GM10248 (cell line): ENCODE measurements around the gene FAM47E.

Source experiments
- CTCF ChIA-PET: fragments of 300-600 bp; sonication (Branson Sonifier 250); formaldehyde crosslinking; extraction: SDS; loops from one replicate; lab custom pipeline; 2021; ENCODE audit warnings: antibody characterized with exemption; lab: Yijun Ruan, JAX
- POLR2A ChIA-PET: fragments of 350-650 bp; sonication (Branson Sonifier 250); formaldehyde crosslinking; extraction: SDS; loops from one replicate; lab custom pipeline; 2020; ENCODE audit warnings: antibody characterized with exemption; lab: Yijun Ruan, JAX
- DNase-seq: peaks from one replicate; pipeline ENCODE4 v3.0.0; 2012; ENCODE audit errors: extremely low spot score
- TF ChIP-seq, protein P1 (sequence below): IDR thresholded peaks from 2 replicates; pipeline ENCODE4 v1.5.1; 2012; ENCODE audit warnings: mild to moderate bottlenecking, low read depth; ENCODE audit errors: extremely low read depth, missing control alignments, control extremely low read depth

Gene FAM47E, protein sequence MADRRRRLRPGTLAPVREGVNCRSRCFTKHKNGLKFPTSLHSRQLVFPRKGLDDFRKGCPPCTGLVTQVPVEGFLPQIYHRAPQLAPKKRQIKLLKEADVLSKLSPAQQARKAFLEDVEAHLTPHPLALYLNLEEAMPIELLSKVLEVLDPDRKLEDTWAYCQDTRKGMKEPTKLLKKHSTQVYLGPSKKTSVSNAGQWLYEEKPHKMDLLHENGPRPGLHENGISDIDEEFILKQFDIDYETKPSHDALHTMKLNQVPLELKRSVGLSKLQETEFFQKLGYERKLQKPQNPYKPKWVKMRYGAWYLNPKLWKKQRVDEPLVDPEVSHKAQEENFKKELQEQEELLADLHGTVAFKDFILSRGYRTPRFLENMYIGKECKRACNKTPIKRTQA

DNA sequence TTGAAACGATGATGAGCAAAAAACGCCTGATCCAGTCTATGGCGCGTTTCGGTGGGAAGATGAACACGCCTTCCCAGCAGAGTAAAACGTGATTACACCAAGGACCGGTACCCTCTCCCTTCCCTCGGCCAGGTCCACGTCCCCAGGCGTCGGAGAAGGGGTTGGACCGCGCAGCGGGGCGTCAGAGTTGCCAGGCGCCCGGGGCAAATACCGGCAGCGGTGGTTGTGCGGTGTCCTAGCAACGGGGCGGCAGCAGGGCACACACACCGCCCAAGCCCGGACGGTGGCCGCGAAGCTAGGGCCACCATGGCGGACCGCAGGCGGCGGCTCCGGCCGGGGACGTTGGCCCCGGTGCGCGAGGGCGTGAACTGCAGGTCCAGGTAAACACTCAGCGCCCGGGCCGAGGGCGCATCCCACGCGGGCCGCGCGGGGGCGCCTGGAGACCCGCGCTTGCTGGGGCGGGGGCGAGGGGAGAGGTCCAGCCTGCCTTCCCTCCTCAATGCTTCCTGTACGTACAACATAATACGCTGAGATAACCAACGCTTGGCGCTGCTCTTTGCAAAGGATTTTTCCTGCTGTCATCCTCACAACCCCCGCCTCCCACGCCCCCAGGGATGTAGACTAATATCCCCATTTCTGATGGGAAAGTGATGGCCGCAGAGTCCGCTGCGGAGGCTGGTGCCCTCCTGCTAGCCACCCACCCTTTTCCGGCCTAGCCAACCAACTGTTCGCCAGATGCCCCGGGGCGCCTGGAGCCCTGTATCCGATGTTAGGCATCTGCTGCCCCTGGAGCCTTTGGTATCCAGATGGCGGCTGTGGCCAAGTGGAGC lies at the start of gene FAM47E:
FAM47E (plus strand) TSS at position 281 of the 830 bp plus-strand sequence; CDS start at position 307, 26 bp downstream.
- ChIA-PET POLR2A (no interaction called here), CTCF (interaction anchor here (1.0 to 1.2 kb wide), 3 partner anchors 9 to 27 kb away, joined by 3 read pairs; no protein-coding TSS in a partner anchor)
- peak; percentile 31 for DNase-seq
- TF ChIP-seq, protein P1, sequence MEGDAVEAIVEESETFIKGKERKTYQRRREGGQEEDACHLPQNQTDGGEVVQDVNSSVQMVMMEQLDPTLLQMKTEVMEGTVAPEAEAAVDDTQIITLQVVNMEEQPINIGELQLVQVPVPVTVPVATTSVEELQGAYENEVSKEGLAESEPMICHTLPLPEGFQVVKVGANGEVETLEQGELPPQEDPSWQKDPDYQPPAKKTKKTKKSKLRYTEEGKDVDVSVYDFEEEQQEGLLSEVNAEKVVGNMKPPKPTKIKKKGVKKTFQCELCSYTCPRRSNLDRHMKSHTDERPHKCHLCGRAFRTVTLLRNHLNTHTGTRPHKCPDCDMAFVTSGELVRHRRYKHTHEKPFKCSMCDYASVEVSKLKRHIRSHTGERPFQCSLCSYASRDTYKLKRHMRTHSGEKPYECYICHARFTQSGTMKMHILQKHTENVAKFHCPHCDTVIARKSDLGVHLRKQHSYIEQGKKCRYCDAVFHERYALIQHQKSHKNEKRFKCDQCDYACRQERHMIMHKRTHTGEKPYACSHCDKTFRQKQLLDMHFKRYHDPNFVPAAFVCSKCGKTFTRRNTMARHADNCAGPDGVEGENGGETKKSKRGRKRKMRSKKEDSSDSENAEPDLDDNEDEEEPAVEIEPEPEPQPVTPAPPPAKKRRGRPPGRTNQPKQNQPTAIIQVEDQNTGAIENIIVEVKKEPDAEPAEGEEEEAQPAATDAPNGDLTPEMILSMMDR = peak; percentile 30

DNA sequence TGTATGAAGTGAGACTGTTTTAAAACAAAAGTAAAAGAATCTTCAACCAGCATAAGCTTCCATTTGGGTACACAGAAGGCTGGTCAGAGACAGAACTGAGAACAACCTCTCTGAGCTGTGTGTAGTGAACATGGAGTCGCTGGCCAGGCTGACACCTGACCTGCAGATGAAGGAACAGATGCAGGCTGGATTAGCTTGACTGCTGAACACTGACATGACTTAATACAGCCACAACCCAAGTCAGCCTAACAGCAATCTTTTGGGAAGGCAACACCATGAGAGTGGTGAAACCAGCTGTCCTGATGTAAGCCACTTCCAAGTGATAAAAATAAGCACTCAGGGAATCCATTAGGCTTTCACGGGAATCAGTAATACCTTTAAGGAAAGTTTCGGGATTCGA lies 48.0 kb upstream of the FAM47E start:
- TF ChIP-seq, protein P1 = no peak
- ChIA-PET POLR2A (no interaction called here), CTCF (interaction anchor here (1.1 to 2.0 kb wide), 4 partner anchors 9 to 175 kb away, joined by 3 to 12 read pairs (median 5); partner anchors contain the start of gene SCARB2)
- DNase-seq = no peak

DNA sequence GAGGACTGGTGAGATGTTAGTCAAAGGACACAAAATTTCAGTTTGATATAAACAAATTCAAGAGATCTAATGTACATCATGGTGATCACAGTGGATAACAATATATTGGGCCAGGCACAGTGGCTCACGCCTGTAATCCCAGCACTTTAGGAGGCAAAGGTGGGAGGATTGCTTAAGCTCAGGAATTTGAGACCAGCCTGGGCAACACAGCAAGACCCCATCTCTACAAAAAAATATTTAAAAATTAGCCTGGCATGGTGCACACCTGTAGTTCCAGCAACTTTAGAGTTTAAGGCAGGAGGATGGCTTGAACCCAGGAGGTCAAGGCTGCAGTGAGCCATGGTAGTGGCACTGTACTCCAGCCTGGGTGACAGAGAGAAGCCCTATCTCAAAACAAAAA lies 46.6 kb upstream of the FAM47E start:
- DNase-seq = no peak
- TF ChIP-seq, protein P1 = no peak
- POLR2A ChIA-PET = no interaction called here
- CTCF ChIA-PET = interaction anchor here (1.1 to 2.0 kb wide), 2 partner anchors 10 to 24 kb away, joined by 5 to 12 read pairs; no protein-coding TSS in a partner anchor

DNA sequence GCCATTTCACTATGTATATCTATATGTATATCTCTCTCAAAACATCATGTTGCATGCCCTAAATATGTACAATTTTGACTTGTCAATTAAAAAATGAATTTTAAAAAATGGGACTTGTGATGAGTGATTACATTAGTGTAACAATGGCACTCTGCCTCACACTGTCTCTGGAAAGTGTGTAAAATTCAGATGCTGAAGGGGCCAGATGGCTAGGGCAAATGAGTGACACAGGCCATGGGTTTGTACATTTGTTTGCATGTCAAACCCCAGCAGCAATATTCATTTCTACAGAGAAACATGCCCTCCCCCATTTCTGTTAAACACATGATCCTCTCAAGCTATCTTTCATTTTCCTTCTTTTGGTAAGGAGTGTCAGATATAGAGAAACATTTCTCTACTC lies 46.0 kb upstream of the FAM47E start:
- ChIA-PET POLR2A (no interaction called here), CTCF (interaction anchor here (2.0 kb wide), 1 partner anchor 25 kb away, joined by 12 read pairs; no protein-coding TSS in a partner anchor)
- no peak for DNase-seq
- TF ChIP-seq, protein P1 = no peak

DNA sequence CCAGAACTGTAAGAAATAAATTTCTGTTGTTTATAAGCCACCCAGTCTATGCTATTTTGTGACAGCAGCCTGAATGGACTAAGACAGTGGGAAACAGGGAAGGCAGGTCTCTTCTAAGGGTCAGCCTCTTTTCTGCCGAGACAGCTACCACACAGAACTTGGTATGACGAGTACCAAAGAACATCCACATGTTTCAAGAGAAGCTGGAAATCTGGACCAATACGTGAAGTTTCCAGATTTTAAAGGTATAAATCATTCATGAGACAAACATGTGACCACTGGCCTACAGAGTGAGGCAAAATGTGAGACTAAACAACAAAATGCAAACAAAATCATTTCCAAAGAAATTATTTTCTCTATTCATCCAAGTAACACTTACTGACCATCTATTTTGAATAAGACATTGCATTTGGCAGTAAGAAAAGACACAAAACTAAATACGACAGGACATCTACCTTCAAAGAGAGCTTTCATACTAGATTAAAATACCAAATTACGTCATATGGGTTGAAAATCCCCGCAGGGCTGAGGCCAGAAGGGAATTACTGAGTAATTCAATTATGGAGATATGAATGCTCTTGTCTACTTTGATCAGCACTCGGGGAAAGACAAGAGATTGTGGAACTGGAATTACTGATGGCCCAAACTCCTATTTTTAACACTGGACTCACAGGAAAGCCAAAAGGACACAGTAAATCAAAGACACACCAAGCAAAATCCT lies 45.1 kb upstream of the FAM47E start:
- TF ChIP-seq, protein P1 = no peak
- POLR2A ChIA-PET = no interaction called here
- CTCF ChIA-PET = interaction anchor here (1.6 kb wide), 1 partner anchor 18 kb away, joined by 4 read pairs; no protein-coding TSS in a partner anchor
- DNase-seq = no peak
